Activated CD4-positive, alpha-beta T cell treated with anti-CD3 and anti-CD28 coated beads, Interleukin-10, Interleukin-2, amounts not matched to agents 100 ng/mL and 50 ng/mL, durations not matched to agents 16 hours and 8 hours (primary cell): ENCODE data around the gene ATP6V0A1.
"Not testable (repeated sequence)": the region's sequence is repeated elsewhere in the genome, so short reads cannot be mapped to it uniquely, and the experiment has no call there.

Experiments
- DNase-seq: peaks from one replicate; pipeline ENCODE4 v3.0.0-alpha.2; 2020

ATP6V0A1 gene

DNA sequence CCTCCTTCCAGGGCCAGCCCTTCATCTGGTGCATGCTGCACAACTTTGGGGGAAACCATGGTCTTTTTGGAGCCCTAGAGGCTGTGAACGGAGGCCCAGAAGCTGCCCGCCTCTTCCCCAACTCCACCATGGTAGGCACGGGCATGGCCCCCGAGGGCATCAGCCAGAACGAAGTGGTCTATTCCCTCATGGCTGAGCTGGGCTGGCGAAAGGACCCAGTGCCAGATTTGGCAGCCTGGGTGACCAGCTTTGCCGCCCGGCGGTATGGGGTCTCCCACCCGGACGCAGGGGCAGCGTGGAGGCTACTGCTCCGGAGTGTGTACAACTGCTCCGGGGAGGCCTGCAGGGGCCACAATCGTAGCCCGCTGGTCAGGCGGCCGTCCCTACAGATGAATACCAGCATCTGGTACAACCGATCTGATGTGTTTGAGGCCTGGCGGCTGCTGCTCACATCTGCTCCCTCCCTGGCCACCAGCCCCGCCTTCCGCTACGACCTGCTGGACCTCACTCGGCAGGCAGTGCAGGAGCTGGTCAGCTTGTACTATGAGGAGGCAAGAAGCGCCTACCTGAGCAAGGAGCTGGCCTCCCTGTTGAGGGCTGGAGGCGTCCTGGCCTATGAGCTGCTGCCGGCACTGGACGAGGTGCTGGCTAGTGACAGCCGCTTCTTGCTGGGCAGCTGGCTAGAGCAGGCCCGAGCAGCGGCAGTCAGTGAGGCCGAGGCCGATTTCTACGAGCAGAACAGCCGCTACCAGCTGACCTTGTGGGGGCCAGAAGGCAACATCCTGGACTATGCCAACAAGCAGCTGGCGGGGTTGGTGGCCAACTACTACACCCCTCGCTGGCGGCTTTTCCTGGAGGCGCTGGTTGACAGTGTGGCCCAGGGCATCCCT is 84.8 kb downstream of the ATP6V0A1 start:
- DNase-seq: no peak

DNA sequence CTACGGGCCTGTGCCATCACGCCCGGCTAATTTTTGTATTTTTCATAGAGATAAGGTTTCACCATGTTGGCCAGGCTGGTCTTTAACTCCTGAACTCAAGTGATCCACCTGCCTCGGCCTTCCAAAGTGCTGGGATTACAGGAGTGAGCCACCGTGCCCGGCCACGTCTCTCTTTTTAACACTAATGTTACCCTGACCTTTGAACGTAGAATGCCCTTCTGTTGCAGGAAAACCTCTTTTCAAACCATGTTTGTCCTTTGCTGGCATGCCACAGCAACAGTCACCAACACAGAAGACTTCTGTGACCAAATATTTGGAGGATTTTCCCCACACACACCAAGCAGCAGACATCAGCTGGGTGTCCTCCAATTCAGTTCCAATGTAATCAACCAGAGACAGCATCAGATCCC is 86.2 kb downstream of the ATP6V0A1 start:
- DNase-seq: no peak

- DNase-seq: not testable (repeated sequence)
These were observed 87.3 kb downstream of the ATP6V0A1 start for GRCh38 chr17:42545755-42546505.

DNA sequence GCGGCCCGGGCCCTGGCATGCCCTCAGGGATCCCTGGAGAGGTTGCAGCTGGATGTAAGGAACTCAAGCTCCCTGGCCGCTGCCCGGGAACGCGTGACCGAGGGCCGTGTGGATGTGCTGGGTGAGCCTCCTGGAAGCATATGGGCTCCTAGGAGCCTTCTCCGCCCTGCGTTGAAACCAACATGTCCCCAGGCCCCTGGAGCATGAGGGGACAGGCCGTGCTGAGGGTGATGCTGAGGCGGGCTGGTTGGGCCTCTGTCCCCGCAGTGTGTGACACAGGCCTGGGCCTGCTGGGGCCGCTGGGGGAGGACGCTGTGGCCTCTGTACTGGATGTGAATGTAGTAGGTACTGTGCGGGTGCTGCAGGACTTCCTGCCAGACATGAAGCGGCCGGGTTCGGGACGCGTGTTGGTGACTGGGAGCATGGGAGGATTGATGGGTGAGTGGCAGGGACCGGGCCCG is 88.4 kb downstream of the ATP6V0A1 start:
- no peak for DNase-seq

- DNase-seq: no peak
These were observed 89.0 kb downstream of the ATP6V0A1 start for GRCh38 chr17:42547698-42548069.

- peak; percentile 83 for DNase-seq
These were observed 89.6 kb downstream of the ATP6V0A1 start for GRCh38 chr17:42548070-42548837.

DNA sequence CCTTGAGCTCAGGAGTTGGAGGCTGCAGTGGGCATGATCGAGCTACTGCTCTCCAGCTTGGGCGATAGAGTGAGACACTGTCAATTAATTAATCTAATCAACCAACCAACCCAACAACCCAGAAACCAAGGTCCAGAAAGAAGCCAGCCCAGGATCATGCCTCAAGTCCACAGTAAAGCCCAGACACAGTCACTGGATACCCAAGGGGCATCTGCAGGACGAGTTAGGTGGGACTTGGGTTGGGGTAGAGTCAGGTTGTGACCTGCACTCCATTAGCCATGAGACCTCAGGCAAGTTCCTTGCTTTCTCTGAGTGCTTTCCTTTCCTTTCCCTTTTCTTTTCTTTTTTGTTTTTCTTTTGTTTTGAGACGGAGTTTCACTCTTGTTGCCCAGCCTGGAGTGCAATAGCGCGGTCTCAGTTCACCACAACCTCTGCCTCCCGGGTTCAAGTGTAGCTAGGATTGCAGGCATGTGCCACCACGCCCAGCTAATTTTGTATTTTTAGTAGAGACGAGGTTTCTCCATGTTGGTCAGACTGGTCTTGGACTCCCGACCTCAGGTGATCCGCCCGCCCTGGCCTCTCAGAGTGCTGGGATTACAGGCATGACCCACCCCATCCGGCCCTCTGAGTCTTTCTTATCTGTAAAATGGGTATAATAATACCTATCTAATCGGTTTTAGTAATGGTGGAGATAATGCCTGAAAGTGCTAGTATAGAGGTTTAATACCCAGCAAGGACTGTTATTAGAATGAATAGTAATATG is 90.5 kb downstream of the ATP6V0A1 start:
- DNase-seq: no peak

DNA sequence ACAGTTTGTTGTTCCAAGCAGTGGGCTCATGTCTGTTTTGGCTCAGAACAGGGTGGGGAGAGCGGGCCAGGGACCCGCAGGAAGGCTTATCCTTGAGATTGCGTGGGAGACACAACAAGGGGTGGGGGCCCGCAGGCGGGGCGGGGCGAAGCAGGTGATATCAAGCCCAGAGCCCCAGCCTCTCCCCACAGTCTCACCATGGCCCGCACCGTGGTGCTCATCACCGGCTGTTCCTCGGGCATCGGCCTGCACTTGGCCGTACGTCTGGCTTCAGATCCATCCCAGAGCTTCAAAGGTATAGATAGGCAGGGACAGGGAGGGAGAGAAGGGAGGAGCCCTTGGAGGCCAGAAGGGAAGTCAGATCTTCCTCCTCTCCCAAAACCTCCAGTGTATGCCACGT is 94.1 kb downstream of the ATP6V0A1 start, which contains the start of gene HSD17B1:
Gene HSD17B1 (plus strand): TSS at position 188 of the 400 bp plus-strand sequence. CDS start 11 bp downstream, at position 199.
- DNase-seq: not testable (repeated sequence)

- DNase-seq: no peak
These were observed 94.6 kb downstream of the ATP6V0A1 start for GRCh38 chr17:42553161-42553818.

GRCh38 chr17:42553866-42554249 is 95.2 kb downstream of the ATP6V0A1 start:
- DNase-seq: peak; percentile 46

DNA sequence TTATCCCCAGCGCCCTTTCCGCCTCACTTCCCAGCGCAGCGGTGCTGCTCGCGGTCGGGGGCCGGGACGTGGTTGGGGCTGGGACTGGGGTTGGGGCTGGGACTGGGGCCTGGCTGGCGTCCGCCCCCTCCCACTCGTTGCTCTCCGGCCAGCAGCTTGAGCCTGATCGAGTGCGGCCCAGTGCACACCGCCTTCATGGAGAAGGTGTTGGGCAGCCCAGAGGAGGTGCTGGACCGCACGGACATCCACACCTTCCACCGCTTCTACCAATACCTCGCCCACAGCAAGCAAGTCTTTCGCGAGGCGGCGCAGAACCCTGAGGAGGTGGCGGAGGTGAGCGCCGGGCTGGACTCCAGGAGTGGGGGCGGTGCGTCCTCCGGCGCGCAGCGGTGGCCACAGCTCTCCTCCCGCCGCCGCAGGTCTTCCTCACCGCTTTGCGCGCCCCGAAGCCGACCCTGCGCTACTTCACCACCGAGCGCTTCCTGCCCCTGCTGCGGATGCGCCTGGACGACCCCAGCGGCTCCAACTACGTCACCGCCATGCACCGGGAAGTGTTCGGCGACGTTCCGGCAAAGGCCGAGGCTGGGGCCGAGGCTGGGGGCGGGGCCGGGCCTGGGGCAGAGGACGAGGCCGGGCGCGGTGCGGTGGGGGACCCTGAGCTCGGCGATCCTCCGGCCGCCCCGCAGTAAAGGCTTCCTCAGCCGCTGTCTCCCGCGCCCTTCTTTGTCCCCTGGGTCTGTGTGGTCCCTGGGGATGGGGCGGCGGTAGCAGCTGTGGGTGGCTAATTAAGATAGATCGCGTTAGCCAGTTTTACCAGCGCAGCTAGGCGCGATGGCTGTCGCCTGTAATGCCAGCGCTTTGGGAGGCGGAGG is 95.8 kb downstream of the ATP6V0A1 start:
- peak; percentile 90 for DNase-seq

DNA sequence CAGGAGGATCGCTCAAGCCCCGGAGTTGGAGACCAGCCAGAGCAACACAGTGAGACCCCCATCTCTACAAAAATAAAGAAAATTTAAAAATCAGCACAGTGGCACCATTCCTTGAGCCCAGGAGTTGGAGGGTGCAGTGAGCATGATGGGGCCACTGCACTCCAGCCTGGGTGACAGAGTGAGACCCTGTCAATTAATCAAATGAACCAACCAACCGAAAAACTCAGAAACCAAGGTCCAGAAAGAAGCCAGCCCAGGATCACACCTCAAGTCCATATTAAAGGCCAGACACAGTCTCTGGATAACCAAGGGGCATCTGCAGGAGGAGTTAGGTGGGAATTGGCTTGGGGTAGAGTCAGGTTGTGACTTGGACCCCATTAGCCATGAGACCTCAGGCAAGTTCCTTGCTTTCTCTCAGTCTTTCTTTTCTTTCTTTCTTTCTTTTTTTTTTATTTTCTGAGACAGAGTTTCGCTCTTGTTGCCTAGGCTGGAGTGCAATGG is 96.5 kb downstream of the ATP6V0A1 start:
- no peak for DNase-seq

DNA sequence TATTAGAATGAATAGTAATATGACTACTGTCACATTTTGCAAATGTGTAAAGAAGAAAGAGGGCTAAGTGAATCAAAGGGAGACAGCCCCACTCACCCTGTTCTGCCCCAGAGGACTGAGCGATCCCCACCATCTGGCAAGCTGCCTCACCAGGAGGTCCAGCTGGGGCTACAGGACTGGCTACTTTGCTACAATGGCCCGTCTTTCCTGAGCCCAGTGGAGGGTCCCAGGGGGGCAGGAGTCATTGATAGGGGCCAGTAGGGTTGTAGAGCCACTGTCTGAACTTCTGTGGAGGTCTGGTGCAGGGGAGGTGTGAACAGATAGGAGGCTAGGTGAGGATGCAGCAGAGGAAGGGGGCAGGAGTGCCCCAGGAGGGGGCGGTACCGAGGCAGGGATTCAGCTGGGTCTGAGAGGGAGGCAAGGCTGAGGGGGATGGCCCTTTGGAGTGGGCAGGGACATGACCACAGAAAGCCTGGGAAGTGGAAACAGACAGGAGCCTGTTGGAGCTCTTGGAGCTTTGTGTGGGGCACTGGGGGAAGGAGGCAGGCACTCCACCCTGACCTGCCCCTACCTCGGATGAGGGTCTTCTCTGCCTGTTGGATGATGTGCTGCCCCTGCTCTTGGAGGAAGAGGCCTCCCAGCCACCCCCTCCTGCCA is 97.4 kb downstream of the ATP6V0A1 start:
- not testable (repeated sequence) for DNase-seq

DNA sequence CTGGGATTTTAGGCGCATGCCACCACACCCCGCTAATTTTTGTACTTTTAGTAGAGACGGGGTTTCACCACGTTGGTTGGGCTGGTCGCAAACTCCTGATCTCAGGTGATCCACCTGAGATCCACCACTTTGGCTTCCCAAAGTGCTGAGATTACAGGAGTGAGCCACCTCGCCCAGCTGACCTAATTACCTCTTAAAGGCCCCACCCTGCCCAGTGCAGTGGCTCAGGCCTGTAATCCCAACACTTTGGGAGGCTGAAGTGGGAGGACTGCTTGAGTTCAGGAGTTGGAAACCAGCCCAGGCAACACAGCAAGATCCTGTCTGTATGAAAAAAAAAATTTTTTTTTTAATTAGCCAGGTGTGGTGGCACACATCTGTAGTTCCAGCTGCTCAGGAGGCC is 100.4 kb downstream of the ATP6V0A1 start:
- DNase-seq: no peak

DNA sequence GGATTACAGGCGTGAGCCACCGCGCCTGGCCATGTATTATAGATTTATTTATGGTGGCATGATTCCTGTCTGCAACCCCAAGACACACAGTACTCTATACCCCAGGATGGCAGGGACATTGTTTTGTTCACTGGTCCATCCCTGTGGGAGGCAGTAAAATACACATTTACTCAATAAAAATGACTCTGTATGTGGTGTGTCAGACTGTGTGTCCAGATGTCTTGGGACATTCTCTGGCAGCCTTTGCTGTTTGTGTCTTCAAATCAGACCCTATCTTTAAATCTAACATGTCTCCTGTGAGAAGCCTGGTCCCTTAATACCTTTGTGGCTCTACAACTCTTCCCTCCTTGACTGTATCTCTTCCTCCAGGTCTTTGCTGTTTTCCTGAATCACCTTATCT is 101.6 kb downstream of the ATP6V0A1 start:
- DNase-seq: no peak

- peak; percentile 96 for DNase-seq
These were observed 103.3 kb downstream of the ATP6V0A1 start, which contains the start of gene COASY for GRCh38 chr17:42561897-42562387. TSS of gene COASY (plus strand) at chr17:42562148. CDS start at chr17:42562623, 475 bp downstream.

DNA sequence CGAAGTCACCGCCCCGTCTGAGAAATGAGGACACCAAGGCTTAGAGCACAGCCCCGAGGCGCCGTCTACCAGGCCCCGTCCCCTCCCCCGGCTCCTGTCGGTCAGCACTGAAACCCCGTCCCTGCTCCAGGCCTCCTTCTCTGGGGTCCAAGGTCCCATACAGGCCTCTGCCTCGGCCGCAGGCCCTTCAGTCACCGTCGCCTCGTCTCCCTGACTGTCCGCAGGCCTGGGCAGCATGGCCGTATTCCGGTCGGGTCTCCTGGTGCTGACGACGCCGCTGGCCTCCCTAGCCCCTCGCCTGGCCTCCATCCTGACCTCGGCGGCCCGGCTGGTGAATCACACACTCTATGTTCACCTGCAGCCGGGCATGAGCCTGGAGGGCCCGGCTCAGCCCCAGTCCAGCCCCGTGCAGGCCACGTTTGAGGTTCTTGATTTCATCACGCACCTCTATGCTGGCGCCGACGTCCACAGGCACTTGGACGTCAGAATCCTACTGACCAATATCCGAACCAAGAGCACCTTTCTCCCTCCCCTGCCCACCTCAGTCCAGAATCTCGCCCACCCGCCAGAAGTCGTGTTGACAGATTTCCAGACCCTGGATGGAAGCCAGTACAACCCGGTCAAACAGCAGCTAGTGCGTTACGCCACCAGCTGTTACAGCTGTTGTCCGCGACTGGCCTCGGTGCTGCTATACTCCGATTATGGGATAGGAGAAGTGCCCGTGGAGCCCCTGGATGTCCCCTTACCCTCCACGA is 103.9 kb downstream of the ATP6V0A1 start:
- no peak for DNase-seq

- no peak for DNase-seq
These were observed 104.4 kb downstream of the ATP6V0A1 start for GRCh38 chr17:42563143-42563509.

GRCh38 chr17:42563543-42563942 is 104.9 kb downstream of the ATP6V0A1 start:
- no peak for DNase-seq
